Endothelial cell (in vitro differentiated cells): Measurements from ENCODE around the gene CLUH. TPM values are rescaled to one million over a fixed set of nuclear protein-coding genes. Genes with fewer than 3 reads are reported as not detected.

Source experiments
- DNase-seq: peaks from one replicate; pipeline ENCODE4 v3.0.0; 2021; ENCODE audit warnings: low spot score
- H3K27ac Mint-ChIP-seq: one replicate; pipeline ENCODE4 v1.8.0; 2021; ENCODE audit warnings: mixed read lengths, inconsistent platforms; ENCODE audit not compliant: unreplicated experiment
- H3K27me3 Mint-ChIP-seq: one replicate; pipeline ENCODE4 v1.8.0; 2021; ENCODE audit warnings: mild to moderate bottlenecking, moderate library complexity, mixed read lengths, inconsistent platforms; ENCODE audit not compliant: unreplicated experiment
- H3K36me3 Mint-ChIP-seq: one replicate; pipeline ENCODE4 v1.8.0; 2021; ENCODE audit warnings: mild to moderate bottlenecking, low read depth, mixed read lengths, inconsistent platforms; ENCODE audit not compliant: unreplicated experiment
- H3K4me1 Mint-ChIP-seq: one replicate; pipeline ENCODE4 v1.8.0; 2021; ENCODE audit warnings: mild to moderate bottlenecking, mixed read lengths, inconsistent platforms; ENCODE audit not compliant: unreplicated experiment
- H3K4me3 Mint-ChIP-seq: one replicate; pipeline ENCODE4 v1.8.0; 2021; ENCODE audit warnings: mild to moderate bottlenecking, mixed read lengths, inconsistent platforms; ENCODE audit not compliant: unreplicated experiment
- H3K9me3 Mint-ChIP-seq: one replicate; pipeline ENCODE4 v1.8.0; 2021; ENCODE audit warnings: mixed read lengths, inconsistent platforms; ENCODE audit not compliant: unreplicated experiment
- total RNA-seq: library from RNA; stranded (reverse); fragmentation: NEBNext Ultra II Directional; extraction: Animal tissue kit (Norgen Biotek cat#: 25700); gene quantifications from one replicate; pipeline ENCODE4 v1.2.1, GENCODE V29; 2021; ENCODE audit not compliant: unreplicated experiment
- TF ChIP-seq, protein P1 (sequence below): fragments of 200-600 bp; sonication (generic); IDR thresholded peaks from one replicate; pipeline ENCODE4 v1.5.0; 2021; ENCODE audit warnings: antibody characterized with exemption; ENCODE audit not compliant: unreplicated experiment

CLUH gene
- total RNA-seq, 1 donor from 2014 or later, result 45.9 TPM

DNA sequence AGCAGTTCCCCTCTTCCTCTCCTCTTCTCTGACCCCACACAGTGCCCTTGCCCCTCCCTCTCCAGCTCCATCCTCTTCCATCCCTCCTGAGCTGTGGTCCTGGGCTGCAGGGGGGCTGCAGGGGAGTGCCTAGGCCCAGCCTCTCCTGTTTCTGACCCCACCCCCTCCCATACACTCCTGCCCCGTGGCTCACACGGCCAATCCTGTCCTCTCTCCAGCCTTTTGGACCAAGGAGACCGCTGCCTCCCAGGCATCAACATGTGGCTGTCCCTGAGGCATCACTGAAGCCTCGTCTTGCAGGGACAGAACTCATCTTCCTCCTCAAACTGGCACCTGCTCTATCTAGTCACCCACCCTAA is 6.7 kb downstream of the CLUH start:
- Mint-ChIP-seq H3K4me1 (peaks cover 5% of the 10 kb centered on the region), H3K36me3 (peaks cover 12% of the 10 kb centered on the region), H3K4me3 (peak overlapping the region; percentile 37), H3K9me3 (no peaks in the 10 kb centered on the region), H3K27ac (no peak overlapping the region), H3K27me3 (peaks cover 11% of the 10 kb centered on the region)
- TF ChIP-seq, protein P1, sequence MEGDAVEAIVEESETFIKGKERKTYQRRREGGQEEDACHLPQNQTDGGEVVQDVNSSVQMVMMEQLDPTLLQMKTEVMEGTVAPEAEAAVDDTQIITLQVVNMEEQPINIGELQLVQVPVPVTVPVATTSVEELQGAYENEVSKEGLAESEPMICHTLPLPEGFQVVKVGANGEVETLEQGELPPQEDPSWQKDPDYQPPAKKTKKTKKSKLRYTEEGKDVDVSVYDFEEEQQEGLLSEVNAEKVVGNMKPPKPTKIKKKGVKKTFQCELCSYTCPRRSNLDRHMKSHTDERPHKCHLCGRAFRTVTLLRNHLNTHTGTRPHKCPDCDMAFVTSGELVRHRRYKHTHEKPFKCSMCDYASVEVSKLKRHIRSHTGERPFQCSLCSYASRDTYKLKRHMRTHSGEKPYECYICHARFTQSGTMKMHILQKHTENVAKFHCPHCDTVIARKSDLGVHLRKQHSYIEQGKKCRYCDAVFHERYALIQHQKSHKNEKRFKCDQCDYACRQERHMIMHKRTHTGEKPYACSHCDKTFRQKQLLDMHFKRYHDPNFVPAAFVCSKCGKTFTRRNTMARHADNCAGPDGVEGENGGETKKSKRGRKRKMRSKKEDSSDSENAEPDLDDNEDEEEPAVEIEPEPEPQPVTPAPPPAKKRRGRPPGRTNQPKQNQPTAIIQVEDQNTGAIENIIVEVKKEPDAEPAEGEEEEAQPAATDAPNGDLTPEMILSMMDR, result no peak
- DNase-seq, result no peak

DNA sequence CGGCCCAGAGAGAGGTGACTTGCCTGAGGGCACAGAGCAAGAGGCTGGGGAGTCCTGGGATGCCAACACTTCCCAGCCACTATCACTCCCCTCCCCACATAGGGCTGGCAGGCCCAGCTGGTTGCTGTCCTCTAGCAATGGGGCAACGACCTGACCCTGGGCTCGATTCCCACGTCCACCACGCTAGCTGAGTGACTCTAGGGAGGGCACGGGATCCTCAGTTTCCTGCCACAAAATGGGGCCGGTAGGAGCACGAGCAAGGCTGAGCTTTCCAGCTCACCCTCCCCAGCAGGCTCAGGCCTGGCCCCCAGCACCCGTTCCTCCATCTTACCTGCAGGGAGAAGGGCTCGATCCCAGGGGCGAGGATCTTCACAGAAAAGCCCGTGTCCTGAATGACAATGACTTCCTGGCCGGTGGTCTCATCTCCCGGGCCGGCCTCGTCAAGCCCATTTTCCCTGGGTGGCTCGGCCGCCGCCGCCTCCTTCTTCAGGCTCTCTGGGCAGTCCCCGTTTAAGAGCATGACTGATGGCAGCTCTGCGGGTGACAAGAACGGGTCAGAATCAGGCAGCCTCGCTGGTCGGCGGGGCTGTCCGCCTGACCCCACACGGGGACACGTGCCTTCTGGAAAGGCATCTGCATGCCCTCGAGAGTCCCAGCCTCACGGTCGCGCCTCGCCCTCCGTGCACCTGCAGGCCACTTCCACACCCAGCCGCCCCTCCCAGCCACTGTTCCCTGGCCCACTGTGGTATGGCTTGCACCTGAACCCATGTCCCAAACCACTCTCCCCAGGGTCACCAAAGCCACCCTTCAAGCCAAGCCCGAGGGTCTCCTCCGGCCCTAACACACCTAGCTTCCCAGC is 7.3 kb downstream of the CLUH start:
- Mint-ChIP-seq H3K27me3 (peaks cover 8% of the 10 kb centered on the region), H3K36me3 (peaks cover 12% of the 10 kb centered on the region), H3K4me3 (no peak overlapping the region), H3K9me3 (no peaks in the 10 kb centered on the region), H3K27ac (no peak overlapping the region), H3K4me1 (peaks cover 3% of the 10 kb centered on the region)
- no peak for DNase-seq
- TF ChIP-seq, protein P1, result no peak

DNA sequence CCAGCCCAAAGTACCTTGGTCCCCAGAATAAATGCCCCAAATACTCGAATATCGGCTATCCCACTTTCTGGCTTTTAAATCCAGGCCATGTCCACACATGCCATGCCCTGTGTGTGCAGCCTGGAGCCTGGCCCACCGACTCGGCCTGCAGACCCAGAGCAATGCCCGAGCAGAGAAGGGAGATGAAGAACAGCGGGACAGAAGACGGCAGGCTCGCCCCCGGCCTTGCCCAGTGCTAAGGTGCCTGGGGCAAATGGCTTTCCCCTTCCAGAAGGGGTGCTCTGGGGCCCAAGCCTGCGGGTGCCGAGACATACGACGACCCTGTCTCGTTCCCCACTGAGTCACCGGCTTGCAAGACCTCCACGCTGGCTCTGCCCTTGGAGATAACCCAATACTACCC is 8.0 kb downstream of the CLUH start:
- H3K4me3 Mint-ChIP-seq, result no peak overlapping the region
- H3K4me1 Mint-ChIP-seq, result peaks cover 3% of the 10 kb centered on the region
- H3K36me3 Mint-ChIP-seq, result peaks cover 12% of the 10 kb centered on the region
- no peak overlapping the region for H3K27ac Mint-ChIP-seq
- H3K9me3 Mint-ChIP-seq, result no peaks in the 10 kb centered on the region
- no peak for DNase-seq
- TF ChIP-seq, protein P1, result no peak
- H3K27me3 Mint-ChIP-seq, result peaks cover 7% of the 10 kb centered on the region

DNA sequence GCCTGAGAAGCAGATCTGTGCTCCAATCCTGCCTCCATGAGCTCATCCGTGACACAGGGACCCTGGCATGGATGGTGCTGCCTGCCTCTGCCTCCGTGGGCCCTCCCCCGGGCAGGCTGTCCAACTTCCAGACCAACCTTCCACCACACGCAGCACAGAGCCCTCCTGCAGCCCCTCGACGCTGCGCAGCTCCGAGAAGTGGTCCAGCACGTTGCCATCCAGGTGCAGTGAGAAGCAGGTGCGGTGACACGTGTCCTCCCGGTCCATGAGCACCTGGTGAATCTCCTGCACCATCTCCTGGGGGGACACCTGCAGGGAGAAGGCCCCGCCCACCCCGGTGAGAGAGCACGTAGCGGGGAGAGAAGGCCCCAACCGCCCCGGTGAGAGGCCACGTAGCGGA is 8.4 kb downstream of the CLUH start:
- DNase-seq, result no peak
- Mint-ChIP-seq H3K4me3 (no peak overlapping the region), H3K27me3 (peaks cover 4% of the 10 kb centered on the region), H3K27ac (no peak overlapping the region), H3K9me3 (no peaks in the 10 kb centered on the region), H3K36me3 (peaks cover 12% of the 10 kb centered on the region), H3K4me1 (peaks cover 3% of the 10 kb centered on the region)
- TF ChIP-seq, protein P1, result no peak

DNA sequence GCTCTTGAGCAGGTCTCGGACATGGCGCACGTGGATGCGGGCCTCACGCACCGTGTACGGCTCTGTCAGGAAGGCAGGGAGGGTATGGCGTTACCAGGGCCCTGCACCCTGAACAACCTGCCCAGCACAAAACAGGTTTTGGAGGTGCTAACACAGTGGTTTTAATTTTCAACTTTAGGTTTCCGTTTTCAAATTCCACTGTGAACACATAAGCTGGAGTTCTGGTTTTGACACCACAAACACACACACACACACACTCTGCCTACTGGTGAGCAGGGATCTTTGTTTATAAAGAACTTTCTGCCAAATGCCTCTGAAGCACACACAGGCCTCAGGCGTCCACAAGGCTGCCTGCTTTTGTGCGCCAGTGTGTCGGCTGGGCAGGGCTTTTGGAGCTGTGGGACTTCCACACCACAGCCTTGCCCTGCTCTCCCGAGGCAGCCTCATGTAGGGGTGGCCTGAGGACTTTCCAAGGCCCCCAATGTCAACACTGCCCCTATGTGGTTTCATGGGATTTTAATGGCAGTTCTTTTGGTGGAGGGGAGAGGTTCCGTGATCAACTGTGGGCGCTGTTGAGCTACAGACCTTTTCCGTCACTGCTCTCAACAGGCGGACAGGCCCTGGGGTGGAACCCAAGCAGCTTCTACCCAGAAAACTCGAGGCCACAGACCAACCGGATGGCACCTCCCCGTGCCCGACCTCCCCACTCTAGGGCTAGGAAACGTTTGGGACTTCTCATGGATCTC is 9.4 kb downstream of the CLUH start:
- H3K9me3 Mint-ChIP-seq, result no peaks in the 10 kb centered on the region
- H3K36me3 Mint-ChIP-seq, result peaks cover 12% of the 10 kb centered on the region
- peaks cover 3% of the 10 kb centered on the region for H3K4me1 Mint-ChIP-seq
- H3K4me3 Mint-ChIP-seq, result no peak overlapping the region
- H3K27ac Mint-ChIP-seq, result peak overlapping the region; percentile 48
- TF ChIP-seq, protein P1, result no peak
- DNase-seq, result no peak
- peaks cover 4% of the 10 kb centered on the region for H3K27me3 Mint-ChIP-seq
